Mesangial cell (primary cell): ENCODE results near the gene SLC5A1. TPM values are rescaled to one million over a fixed set of nuclear protein-coding genes. Genes with fewer than 3 reads are reported as not detected.

Experiments
- total RNA-seq: library from RNA; depleted of rRNA; stranded (reverse); fragments of >200 nt; gene quantifications from 2 replicates; pipeline ENCODE4 v1.2.3, GENCODE V29; 2015

Gene SLC5A1
- not detected in 2 replicates for total RNA-seq

GRCh38 chr22:32042924-32043323, at the start of gene SLC5A1:
Gene SLC5A1, plus strand, starts transcription at chr22:32043261. Its CDS starts 21 bp downstream, at chr22:32043282.

GRCh38 chr22:32158712-32159533, 115.9 kb downstream of the SLC5A1 start, which contains the start of gene C22orf42:
Gene C22orf42, minus strand, starts transcription at chr22:32159303. Its CDS starts 88 bp downstream, at chr22:32159215.

Other genes starting within 250 kb of the SLC5A1 start
- gene YWHAH, start 98.7 kb upstream of the SLC5A1 start, total RNA-seq, result 98.2 and 204 TPM in 2 replicates
- gene C22orf42, start 116.0 kb downstream of the SLC5A1 start, total RNA-seq, result not detected in 2 replicates
- not detected in 2 replicates for gene RFPL2, start 161.8 kb downstream of the SLC5A1 start, total RNA-seq
- gene SLC5A4, start 212.1 kb downstream of the SLC5A1 start, total RNA-seq, result 0.13 TPM in 1 of 2 replicates, not detected in the other